Parietal lobe (tissue), 1 donor: ENCODE measurements around the gene NPEPL1. TPM values are rescaled to one million over a fixed set of nuclear protein-coding genes. Genes with fewer than 3 reads are reported as not detected.

Experiments used
- total RNA-seq: library from RNA; depleted of rRNA; stranded (reverse); fragments of >200 nt; gene quantifications from one replicate; pipeline ENCODE4 v1.2.3, GENCODE V29; 2014

Gene NPEPL1, protein sequence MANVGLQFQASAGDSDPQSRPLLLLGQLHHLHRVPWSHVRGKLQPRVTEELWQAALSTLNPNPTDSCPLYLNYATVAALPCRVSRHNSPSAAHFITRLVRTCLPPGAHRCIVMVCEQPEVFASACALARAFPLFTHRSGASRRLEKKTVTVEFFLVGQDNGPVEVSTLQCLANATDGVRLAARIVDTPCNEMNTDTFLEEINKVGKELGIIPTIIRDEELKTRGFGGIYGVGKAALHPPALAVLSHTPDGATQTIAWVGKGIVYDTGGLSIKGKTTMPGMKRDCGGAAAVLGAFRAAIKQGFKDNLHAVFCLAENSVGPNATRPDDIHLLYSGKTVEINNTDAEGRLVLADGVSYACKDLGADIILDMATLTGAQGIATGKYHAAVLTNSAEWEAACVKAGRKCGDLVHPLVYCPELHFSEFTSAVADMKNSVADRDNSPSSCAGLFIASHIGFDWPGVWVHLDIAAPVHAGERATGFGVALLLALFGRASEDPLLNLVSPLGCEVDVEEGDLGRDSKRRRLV
- total RNA-seq = 28.2 TPM

DNA sequence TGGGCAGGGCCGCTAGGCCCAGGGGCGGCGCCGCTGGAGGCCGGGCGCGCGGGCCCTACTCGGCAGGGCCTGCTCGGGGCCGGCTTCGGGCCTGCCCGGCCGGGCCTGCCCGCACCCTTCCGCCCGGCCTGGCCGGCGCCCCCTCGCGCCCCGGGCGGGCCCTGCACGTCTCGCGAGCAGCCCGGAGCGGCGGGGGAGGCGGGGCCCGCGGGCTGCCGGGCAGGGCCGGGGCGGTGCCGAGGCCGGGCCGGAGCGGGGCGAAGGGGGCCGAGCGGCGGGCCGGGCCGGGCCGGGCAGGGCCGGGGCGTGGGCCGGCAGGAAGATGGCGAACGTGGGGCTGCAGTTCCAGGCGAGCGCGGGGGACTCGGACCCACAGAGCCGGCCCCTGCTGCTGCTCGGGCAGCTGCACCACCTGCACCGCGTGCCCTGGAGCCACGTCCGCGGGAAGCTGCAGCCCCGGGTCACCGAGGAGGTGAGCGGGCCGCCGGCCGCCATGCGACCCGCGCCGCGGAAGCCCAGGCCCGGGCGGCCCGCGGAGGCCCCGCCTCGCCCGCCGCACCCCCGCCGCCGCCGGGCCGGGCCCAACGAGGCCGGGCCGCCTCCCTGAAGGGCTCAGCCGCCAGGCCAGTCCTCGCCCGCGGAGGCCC lies at the start of gene NPEPL1:
TSS of gene NPEPL1 (plus strand) at position 222 of the 647 bp plus-strand sequence. CDS start at position 323, 101 bp downstream.

DNA sequence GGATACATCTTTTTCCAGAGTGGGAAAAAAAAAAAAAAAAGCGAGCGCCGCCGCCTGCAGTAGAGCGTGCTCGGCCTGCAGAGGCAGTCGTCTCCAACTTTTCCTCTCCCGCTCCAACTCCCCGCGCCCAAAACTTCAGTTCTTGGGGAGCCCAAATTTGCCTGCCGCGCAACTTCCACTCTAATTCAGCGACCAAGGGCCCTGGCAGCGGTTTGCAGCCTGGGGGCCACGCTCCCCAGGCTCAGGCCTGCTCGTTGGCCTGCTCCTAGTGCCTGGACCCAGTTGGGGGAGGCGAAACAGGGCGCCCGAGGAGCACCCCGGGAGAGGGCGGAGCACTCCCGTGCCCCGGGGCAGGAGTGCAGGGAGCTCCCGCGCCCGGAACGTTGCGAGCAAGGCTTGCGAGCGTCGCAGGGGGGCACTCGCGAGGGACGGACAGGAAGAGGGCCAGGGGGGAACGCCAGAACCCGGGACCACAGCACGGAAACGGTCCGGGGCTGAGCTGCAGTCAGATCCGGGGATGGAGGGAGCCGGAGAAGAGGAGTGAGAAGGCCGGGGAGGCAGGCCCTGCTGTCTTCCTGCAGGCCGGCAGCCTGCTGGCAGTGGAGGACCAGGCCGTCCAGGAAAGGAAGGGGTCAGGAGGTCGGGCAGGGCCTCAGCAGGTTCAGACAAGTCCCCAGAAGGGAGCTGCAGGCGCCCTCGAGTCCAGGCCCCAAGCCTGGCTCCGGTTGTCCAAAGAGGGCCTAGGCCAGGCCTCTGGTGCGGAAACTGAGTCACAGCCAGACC lies 41.6 kb upstream of the NPEPL1 start, which contains the start of gene STX16:
TSS of gene STX16 (plus strand) at position 508 of the 783 bp plus-strand sequence. CDS start 724 bp downstream, outside the sequence.

Other genes with a start within 250 kb of the NPEPL1 start
- not detected for gene APCDD1L, start 177.4 kb upstream of the NPEPL1 start, total RNA-seq
- 94.8 TPM for gene STX16, start 41.5 kb upstream of the NPEPL1 start, total RNA-seq
- gene GNAS-AS1, start 158.1 kb downstream of the NPEPL1 start, total RNA-seq = 2.5 TPM
- gene GNAS, start 159.9 kb downstream of the NPEPL1 start, total RNA-seq = 647 TPM